ENCODE measurements around the gene PNPLA8.
"Not testable (repeated sequence)": the region's sequence is repeated elsewhere in the genome, so short reads cannot be mapped to it uniquely, and the experiment has no call there.

PNPLA8 gene

GRCh38 chr7:108541478-108541877, 15.5 kb upstream of the PNPLA8 start:
- in situ Hi-C loops (cut with HindIII; ENCODE audit: low sequenced_read_pairs), result no loop called here
- H3K4me3 ChIP-seq (ENCODE audit: low read depth, low read length), result no peak overlapping the region
- DNase-seq (ENCODE audit: low read depth, low spot score), result no peak
- TF ChIP-seq CTCF (IDR thresholded peaks at IDR 0.05; ENCODE audit: low read depth, low read length), result no peak

DNA sequence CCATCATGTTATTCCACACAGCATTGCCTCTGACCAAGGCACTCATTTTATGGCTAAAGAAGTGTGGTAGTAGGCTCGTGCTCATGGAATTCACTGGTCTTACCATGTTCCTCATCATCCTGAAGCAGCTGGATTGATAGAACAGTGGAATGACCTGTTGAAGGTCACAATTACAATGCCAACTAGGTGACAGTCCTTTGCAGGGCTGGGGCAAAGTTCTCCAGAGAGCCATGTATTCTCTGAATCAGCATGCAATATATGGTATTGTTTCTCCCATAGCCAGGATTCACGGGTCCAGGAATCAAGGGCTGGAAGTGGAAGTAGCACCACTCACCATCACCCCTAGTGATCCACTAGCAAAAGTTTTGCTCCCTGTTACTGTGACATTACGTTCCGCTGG, 12.8 kb upstream of the PNPLA8 start:
- H3K4me3 ChIP-seq (ENCODE audit: low read depth, low read length); DNase-seq (ENCODE audit: low read depth, low spot score); in situ Hi-C loops (cut with HindIII; ENCODE audit: low sequenced_read_pairs): not testable (repeated sequence)

- in situ Hi-C loops (cut with HindIII; ENCODE audit: low sequenced_read_pairs); DNase-seq (ENCODE audit: low read depth, low spot score): not testable (repeated sequence)
These were observed 12.3 kb upstream of the PNPLA8 start for GRCh38 chr7:108538236-108538635.

DNA sequence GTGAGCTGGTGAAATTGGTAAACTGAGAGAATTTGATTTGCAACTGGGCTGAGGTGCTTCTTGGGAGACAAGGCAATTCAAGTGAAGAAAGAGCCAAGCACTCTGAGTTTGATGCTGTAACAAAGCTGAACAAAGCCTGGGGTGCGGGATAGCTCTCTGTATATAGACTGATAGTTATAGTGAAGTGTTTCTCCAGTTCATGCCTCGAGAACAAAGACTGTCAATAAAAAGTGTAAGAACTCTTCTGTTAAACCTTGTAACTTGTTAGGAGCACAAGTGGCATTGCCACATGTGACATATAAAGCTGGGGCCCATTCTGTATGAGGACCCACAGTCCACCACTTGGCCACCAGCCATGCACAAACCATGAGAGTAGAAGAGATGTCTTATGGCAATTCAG, 11.3 kb upstream of the PNPLA8 start:
- in situ Hi-C loops (cut with HindIII; ENCODE audit: low sequenced_read_pairs), result no loop called here
- TF ChIP-seq CTCF (IDR thresholded peaks at IDR 0.05; ENCODE audit: low read depth, low read length), result no peak
- DNase-seq (ENCODE audit: low read depth, low spot score), result no peak
- H3K4me3 ChIP-seq (ENCODE audit: low read depth, low read length), result no peak overlapping the region

More at GRCh38 chr7:108538236-108538635, 12.3 kb upstream of the PNPLA8 start:
- H3K4me3 ChIP-seq (ENCODE audit: low read depth, low read length), result not testable (repeated sequence)

GRCh38 chr7:108535744-108536143, 9.8 kb upstream of the PNPLA8 start:
- TF ChIP-seq CTCF (IDR thresholded peaks at IDR 0.05; ENCODE audit: low read depth, low read length), result no peak
- in situ Hi-C loops (cut with HindIII; ENCODE audit: low sequenced_read_pairs), result no loop called here
- H3K4me3 ChIP-seq (ENCODE audit: low read depth, low read length), result no peak overlapping the region
- no peak for DNase-seq (ENCODE audit: low read depth, low spot score)

- DNase-seq (ENCODE audit: low read depth, low spot score), result no peak
- in situ Hi-C loops (cut with HindIII; ENCODE audit: low sequenced_read_pairs), result no loop called here
- no peak for TF ChIP-seq CTCF (IDR thresholded peaks at IDR 0.05; ENCODE audit: low read depth, low read length)
These were observed 9.3 kb upstream of the PNPLA8 start for GRCh38 chr7:108535257-108535656.

GRCh38 chr7:108533712-108534111, 7.8 kb upstream of the PNPLA8 start:
- DNase-seq (ENCODE audit: low read depth, low spot score), result no peak
- H3K4me3 ChIP-seq (ENCODE audit: low read depth, low read length), result no peak overlapping the region
- TF ChIP-seq CTCF (IDR thresholded peaks at IDR 0.05; ENCODE audit: low read depth, low read length), result no peak
- in situ Hi-C loops (cut with HindIII; ENCODE audit: low sequenced_read_pairs), result no loop called here

More at GRCh38 chr7:108535257-108535656, 9.3 kb upstream of the PNPLA8 start:
- H3K4me3 ChIP-seq (ENCODE audit: low read depth, low read length), result no peak overlapping the region

DNA sequence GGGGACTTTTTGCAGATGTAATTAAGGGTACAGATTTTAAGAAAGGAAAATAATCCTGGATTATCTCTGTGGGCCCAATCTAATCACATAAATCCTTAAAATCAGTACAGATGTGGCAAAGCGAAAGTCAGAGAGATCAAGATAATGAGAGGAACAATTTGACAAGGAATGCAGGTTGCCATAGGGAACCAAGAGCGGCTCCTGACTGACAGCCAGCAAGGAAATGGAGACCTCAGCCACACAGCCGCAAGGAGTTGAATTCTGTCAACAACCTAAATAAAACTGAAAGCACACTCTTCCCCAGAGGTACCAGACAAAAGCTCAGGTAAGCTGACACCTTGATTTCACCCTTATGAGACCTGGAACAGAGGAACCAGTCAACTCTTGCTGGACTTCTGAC, 3.4 kb upstream of the PNPLA8 start:
- in situ Hi-C loops (cut with HindIII; ENCODE audit: low sequenced_read_pairs), result no loop called here
- TF ChIP-seq CTCF (IDR thresholded peaks at IDR 0.05; ENCODE audit: low read depth, low read length), result no peak
- DNase-seq (ENCODE audit: low read depth, low spot score), result no peak
- H3K4me3 ChIP-seq (ENCODE audit: low read depth, low read length), result no peak overlapping the region

All from astrocyte of the spinal cord (primary cell).